Measurements from ENCODE around the gene ASRGL1. TPM values are rescaled to one million over a fixed set of nuclear protein-coding genes. Genes with fewer than 3 reads are reported as not detected.
"Not testable (repeated sequence)": the region's sequence is repeated elsewhere in the genome, so short reads cannot be mapped to it uniquely, and the experiment has no call there.

Gene ASRGL1
- total and polyA plus RNA-seq, 12 donors, result 0.48 to 17.2 (median 4.5) TPM

DNA sequence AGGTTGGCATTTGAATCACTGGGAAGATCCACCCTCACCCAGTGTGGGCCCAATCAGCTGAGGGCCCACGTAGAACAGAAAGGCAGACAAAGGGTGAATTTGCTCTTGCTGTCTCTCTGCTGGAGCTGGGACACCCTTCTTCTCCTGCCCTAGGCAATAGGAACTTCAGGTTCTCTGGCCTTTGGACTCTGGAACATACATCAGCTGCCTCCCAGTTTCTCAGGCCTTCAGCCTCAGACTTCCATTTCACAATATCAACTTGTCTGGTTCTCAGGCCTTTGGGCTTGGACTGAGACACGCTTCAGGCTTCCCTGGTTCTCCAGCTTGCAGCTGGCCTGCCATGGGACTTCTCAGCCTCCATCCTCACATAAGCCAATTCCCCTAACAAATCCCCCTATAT, 14.7 kb upstream of the ASRGL1 start:
- no peaks in the 10 kb centered on the region for H3K4me1 ChIP-seq (replicated peaks in 1 of 2)
- H3K27ac ChIP-seq, result no peak overlapping the region
- DNase-seq, result no peak
- no peaks in the 10 kb centered on the region for H3K9me3 ChIP-seq (replicated peaks in 1 of 3)
- H3K27me3 ChIP-seq, result no peaks in the 10 kb centered on the region
- no peaks in the 10 kb centered on the region for H3K36me3 ChIP-seq (replicated peaks in 1 of 2)
- intact Hi-C loops (cut with DNase I), result no loop called here
- WGBS, 4 donors, result 79 to 93% (median 91%) methylated on average over 2 of the region's 2 CpGs
- H3K4me3 ChIP-seq, result no peak overlapping the region
- no peak for TF ChIP-seq POLR2A (IDR thresholded peaks at IDR 0.05)
- TF ChIP-seq, protein P1, sequence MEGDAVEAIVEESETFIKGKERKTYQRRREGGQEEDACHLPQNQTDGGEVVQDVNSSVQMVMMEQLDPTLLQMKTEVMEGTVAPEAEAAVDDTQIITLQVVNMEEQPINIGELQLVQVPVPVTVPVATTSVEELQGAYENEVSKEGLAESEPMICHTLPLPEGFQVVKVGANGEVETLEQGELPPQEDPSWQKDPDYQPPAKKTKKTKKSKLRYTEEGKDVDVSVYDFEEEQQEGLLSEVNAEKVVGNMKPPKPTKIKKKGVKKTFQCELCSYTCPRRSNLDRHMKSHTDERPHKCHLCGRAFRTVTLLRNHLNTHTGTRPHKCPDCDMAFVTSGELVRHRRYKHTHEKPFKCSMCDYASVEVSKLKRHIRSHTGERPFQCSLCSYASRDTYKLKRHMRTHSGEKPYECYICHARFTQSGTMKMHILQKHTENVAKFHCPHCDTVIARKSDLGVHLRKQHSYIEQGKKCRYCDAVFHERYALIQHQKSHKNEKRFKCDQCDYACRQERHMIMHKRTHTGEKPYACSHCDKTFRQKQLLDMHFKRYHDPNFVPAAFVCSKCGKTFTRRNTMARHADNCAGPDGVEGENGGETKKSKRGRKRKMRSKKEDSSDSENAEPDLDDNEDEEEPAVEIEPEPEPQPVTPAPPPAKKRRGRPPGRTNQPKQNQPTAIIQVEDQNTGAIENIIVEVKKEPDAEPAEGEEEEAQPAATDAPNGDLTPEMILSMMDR (IDR thresholded peaks at IDR 0.05), result no peak

DNA sequence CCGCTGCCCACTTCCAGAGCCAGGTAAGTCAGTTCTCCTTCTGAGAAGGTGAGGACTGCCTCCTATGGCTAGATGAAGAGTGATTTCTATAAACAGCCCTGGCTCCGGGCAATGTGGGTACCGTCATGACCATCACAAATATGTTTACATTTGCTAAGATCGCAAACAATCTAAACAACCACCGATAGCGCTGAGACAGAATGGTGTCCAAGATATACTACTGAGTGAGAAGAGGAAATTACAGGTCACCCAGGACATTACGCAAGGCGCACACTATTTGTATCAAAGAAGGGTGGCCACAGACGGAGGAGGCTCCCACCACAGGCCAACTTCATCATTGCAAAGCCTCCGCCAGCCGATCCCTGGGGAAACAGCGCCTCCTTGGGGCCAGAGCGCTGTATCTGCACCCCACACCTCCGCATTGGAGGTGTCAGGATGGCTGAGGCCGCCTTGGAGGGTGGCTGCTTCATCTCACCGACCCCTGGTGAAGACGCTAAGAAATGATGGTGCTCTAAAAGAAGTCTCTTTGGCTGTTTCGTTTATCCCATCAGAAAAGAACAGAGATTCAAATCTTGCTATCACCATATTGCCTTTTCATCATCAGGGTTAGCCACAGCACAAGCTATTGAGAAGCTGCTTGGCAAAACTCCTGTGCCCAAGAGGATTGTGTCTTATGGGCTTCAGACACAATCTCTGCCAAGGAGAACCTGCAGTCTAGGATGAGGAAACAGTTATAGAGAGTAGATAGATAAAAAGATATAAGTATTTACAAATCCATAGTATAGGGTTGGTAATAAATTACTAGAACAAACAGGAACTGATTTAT, 12.3 kb upstream of the ASRGL1 start:
- Histone ChIP-seq H3K4me3 (no peak overlapping the region), H3K27ac (no peak overlapping the region), H3K36me3 (replicated peaks in 1 of 2) (no peaks in the 10 kb centered on the region), H3K27me3 (peaks cover 8% of the 10 kb centered on the region), H3K9me3 (replicated peaks in 1 of 3) (no peaks in the 10 kb centered on the region), H3K4me1 (replicated peaks in 1 of 2) (no peaks in the 10 kb centered on the region)
- intact Hi-C loops (cut with DNase I), result no loop called here
- DNase-seq, result peak in 6 of 7 donors; percentile 16 to 63 (median 33)
- TF ChIP-seq, protein P1 (IDR thresholded peaks at IDR 0.05), result peak; percentile 14 to 53 (median 48)
- no peak for TF ChIP-seq POLR2A (IDR thresholded peaks at IDR 0.05)
- 37 to 64% (median 46%) methylated on average over 16 to 18 of the region's 18 CpGs for WGBS, 4 donors

DNA sequence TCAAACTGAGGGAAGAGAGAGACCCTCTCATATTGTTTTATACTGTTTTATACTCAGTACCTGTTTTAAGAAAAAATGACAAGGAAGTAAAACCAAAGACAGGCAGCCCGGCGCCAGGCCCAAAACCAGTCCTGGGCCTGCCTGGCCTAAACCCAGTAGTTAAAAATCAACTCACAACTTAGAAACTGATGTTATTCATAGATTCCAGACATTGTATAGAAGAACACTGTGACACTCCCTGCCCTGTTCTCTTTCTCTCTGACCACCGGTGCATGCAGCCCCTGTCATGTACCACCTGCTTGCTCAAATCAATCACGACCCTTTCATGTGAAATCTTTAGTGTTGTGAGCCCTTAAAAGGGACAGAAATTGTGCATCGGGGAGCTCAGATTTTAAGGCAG, 11.5 kb upstream of the ASRGL1 start:
- 71 to 83% (median 76%) methylated on average over 5 of the region's 5 CpGs for WGBS, 4 donors
- intact Hi-C loops (cut with DNase I); H3K4me1 ChIP-seq (replicated peaks in 1 of 2): not testable (repeated sequence)

DNA sequence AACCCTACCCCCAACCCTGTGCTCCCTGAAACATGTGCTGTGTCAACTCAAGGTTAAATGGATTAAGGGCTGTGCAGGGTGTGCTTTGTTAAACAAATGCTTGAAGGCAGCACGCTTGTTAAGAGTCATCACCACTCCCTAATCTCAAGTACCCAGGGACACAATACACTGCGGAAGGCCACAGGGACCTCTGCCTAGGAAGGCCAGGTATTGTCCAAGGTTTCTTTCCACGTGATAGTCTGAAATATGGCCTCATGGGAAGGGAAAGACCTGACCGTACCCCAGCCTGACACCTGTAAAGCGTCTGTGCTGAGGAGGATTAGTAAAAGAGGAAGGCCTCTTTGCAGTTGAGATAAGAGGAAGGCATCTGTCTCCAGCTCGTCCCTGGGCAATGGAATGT, 10.5 kb upstream of the ASRGL1 start:
- H3K9me3 ChIP-seq (replicated peaks in 1 of 3); intact Hi-C loops (cut with DNase I); H3K27ac ChIP-seq; H3K36me3 ChIP-seq (replicated peaks in 1 of 2); H3K4me3 ChIP-seq; DNase-seq; H3K4me1 ChIP-seq (replicated peaks in 1 of 2): not testable (repeated sequence)
- WGBS, 4 donors, result 38 to 57% (median 49%) methylated on average over 6 of the region's 6 CpGs
- H3K27me3 ChIP-seq, result peaks cover 11% of the 10 kb centered on the region

More for the DNA sequence above, 11.5 kb upstream of the ASRGL1 start:
- H3K36me3 ChIP-seq (replicated peaks in 1 of 2); H3K9me3 ChIP-seq (replicated peaks in 1 of 3); DNase-seq; H3K4me3 ChIP-seq; H3K27ac ChIP-seq; H3K27me3 ChIP-seq: not testable (repeated sequence)

DNA sequence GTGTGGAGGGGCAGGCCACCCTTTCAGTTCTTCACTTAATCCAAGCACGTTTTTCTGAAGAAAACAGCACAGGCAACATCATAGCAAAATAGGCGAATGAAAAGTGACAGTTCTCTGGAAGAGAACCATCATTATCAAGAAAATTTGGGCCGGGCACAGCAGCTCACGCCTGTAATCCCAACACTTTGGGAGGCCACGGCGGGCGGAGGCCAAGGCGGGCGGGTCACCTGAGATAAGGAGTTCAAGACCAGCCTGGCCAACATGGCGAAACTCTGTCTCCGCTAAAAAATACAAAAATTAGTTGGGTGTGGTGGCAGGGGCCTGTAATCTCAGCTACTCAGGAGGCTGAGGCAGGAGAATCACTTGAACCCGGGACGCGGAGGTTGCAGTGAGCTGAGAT, 9.7 kb upstream of the ASRGL1 start:
- intact Hi-C loops (cut with DNase I); H3K4me1 ChIP-seq (replicated peaks in 1 of 2); H3K4me3 ChIP-seq; H3K9me3 ChIP-seq (replicated peaks in 1 of 3); H3K36me3 ChIP-seq (replicated peaks in 1 of 2); H3K27ac ChIP-seq; DNase-seq: not testable (repeated sequence)
- peaks cover 12% of the 10 kb centered on the region for H3K27me3 ChIP-seq
- 87 to 93% (median 89%) methylated on average over 14 of the region's 14 CpGs for WGBS, 4 donors

DNA sequence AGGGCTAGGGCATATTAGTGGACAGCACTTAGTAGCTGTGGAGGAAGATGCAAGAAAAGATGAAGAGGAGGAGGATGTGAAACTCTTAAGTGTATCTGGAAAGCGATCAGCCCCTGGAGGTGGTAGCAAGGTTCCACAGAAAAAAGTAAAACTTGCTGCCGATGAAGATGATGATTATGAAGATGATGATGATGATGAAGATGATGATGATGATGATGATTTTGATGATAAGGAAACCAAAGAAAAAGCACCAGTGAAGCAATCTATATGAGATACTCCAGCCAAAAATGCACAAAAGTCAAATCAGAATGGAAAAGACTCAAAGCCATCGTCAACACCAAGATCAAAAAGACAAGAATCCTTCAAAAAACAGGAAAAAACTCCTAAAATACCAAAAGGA, 6.0 kb upstream of the ASRGL1 start:
- DNase-seq; H3K4me1 ChIP-seq (replicated peaks in 1 of 2); H3K27ac ChIP-seq; H3K36me3 ChIP-seq (replicated peaks in 1 of 2); H3K4me3 ChIP-seq; H3K9me3 ChIP-seq (replicated peaks in 1 of 3); intact Hi-C loops (cut with DNase I): not testable (repeated sequence)
- 65 to 85% (median 74%) methylated on average over 3 of the region's 3 CpGs for WGBS, 4 donors
- H3K27me3 ChIP-seq, result peaks cover 12% of the 10 kb centered on the region
